PFSK-1 (cell line): ENCODE data around the gene NEB.

Source experiments
- POLR2AphosphoS5 ChIP-seq: IDR thresholded peaks from 2 replicates; pipeline ENCODE4 v1.6.1; 2012; ENCODE audit warnings: low read depth, mild to moderate bottlenecking, control low read depth, low read length, moderate library complexity
- SIN3A ChIP-seq: IDR thresholded peaks from 2 replicates; pipeline ENCODE4 v1.6.1; 2012; ENCODE audit warnings: mild to moderate bottlenecking, low read length, moderate library complexity, borderline replicate concordance; ENCODE audit not compliant: insufficient read depth

DNA sequence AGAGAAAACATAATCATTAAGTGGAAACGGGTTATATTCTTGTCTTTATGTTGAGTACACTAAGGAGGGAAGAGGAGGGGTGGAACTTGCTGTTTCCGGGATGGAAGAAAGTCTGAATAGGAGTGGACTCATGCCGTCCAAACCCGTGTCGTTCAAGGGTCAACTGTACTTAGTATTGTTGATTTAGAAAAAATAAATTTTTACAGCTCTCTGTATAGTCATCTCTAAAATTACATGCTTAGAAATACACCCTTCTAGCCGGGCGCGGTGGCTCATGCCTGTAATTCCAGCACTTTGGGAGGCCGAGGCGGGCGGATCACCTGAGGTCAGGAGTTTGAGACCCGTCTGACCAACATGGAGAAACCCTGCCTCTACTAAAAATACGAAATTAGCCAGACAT is 295.1 kb downstream of the NEB start:
- TF ChIP-seq SIN3A (no peak), POLR2AphosphoS5 (no peak)
